GM12891 (cell line): Measurements from ENCODE around the gene NMT2.

Experiments used
- POLR2A ChIP-seq: IDR thresholded peaks from 2 replicates; pipeline ENCODE4 v1.6.1; 2011; ENCODE audit warnings: low read depth, low read length, control low read depth
- POLR2AphosphoS5 ChIP-seq: IDR thresholded peaks from 2 replicates; pipeline ENCODE4 v1.6.1; 2011; ENCODE audit warnings: low read depth, low read length, control low read depth
- POU2F2 ChIP-seq: IDR thresholded peaks from 2 replicates; pipeline ENCODE4 v1.6.1; 2011; ENCODE audit warnings: low read depth, mild to moderate bottlenecking, control low read depth, low read length, moderate library complexity
- SPI1 ChIP-seq: IDR thresholded peaks from 2 replicates; pipeline ENCODE4 v1.6.1; 2011; ENCODE audit warnings: low read depth, low read length, control low read depth
- TAF1 ChIP-seq: IDR thresholded peaks from 2 replicates; pipeline ENCODE4 v1.6.1; 2011; ENCODE audit warnings: low read depth, low read length, control low read depth

GRCh38 chr10:15183689-15184481, 15.4 kb upstream of the NMT2 start:
- TF ChIP-seq TAF1 (no peak), POLR2AphosphoS5 (no peak), POLR2A (no peak), SPI1 (no peak), POU2F2 (no peak)
